NOMO-1 (cell line): Measurements from ENCODE around the gene EVI5L.
"Not testable (repeated sequence)": the region's sequence is repeated elsewhere in the genome, so short reads cannot be mapped to it uniquely, and the experiment has no call there.

Experiments
- DNase-seq, 2 experiments: peaks; one replicate each; lab custom pipeline; 2025; ENCODE audit not compliant: unreplicated experiment in 2 of 2; lab: John Stamatoyannopoulos, UW

Gene EVI5L

GRCh38 chr19:7858109-7858770, 28.2 kb downstream of the EVI5L start:
- no peak for DNase-seq

DNA sequence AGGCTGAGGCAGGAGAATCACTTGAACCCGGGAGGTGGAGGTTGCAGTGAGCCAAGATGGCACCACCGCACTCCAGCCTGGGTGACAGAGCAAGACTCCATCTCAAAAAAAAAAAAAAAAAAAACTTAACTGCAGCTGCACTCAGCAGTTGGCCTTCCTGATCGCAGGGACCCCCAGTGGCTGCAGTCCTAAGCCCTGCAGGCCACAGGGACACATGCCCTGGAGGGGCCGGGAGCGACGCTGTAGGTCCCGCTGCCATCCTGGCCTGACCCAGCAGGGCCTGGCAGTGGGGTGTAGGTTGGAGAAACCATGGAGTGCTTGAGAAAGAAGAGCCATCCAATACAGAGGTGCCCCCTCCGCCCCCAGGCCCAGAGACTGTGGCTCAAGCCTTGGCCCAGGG, 29.1 kb downstream of the EVI5L start:
- DNase-seq = not testable (repeated sequence)

- DNase-seq = no peak
These were observed 30.1 kb downstream of the EVI5L start for GRCh38 chr19:7859831-7860713.

GRCh38 chr19:7860714-7861618, 30.9 kb downstream of the EVI5L start:
- no peak for DNase-seq

GRCh38 chr19:7861619-7862412, 31.8 kb downstream of the EVI5L start:
- DNase-seq = no peak

DNA sequence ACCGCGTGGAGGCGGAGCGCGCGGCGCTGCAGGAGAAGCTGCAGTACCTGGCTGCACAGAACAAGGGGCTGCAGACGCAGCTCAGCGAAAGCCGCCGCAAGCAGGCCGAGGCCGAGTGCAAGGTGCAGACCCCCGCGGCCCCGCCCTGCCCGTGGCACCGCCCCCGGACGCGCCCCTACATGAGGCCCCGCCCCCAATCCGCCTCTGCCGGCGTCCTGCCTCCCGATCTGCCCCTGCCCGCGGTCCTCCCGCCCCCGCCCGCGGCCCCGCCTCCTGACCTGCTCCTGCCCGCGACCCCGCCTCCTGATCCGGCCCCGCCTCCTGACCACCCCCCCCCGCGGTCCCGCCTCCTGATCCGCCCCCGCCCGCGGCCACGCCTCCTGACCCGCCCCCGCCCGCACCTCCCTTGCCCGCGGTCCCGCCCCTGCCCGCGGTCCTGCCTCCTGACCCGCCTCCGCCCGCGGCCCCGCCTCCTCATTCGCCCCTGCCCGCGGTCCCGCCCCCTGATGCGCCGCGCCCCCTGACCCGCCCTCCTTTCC, 32.5 kb downstream of the EVI5L start:
- DNase-seq = no peak

DNA sequence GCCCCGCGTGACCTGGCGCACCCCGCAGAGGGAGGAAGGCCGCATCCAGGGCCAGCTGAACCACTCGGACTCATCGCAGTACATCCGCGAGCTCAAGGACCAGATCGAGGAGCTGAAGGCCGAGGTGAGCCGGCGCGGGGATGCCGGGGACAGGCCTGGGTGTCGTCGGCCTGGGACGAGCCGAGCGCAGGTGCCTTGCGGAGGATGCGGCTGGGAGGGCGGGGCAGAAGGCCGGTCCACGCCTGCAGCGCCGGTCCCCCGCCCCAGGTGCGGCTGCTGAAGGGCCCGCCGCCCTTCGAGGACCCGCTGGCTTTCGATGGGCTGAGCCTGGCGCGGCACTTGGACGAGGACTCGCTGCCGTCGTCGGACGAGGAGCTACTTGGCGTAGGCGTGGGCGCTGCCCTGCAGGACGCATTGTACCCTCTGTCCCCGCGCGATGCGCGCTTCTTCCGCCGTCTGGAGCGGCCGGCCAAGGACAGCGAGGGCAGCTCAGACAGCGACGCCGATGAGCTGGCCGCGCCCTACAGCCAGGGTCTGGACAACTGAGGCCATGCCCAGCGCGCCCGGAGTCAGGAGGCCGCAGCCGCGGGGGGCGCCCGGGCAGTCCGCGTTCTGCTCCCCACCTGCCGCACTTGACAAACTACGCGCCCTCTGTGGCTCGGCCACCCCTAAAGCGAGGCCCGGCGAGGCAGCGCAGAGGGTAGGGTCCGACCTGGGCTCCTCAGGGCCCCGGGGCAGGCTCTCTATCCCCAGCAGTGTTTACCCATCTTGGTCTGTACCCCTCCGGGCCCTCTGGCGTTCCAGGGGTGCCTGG, 33.3 kb downstream of the EVI5L start:
- no peak for DNase-seq

DNA sequence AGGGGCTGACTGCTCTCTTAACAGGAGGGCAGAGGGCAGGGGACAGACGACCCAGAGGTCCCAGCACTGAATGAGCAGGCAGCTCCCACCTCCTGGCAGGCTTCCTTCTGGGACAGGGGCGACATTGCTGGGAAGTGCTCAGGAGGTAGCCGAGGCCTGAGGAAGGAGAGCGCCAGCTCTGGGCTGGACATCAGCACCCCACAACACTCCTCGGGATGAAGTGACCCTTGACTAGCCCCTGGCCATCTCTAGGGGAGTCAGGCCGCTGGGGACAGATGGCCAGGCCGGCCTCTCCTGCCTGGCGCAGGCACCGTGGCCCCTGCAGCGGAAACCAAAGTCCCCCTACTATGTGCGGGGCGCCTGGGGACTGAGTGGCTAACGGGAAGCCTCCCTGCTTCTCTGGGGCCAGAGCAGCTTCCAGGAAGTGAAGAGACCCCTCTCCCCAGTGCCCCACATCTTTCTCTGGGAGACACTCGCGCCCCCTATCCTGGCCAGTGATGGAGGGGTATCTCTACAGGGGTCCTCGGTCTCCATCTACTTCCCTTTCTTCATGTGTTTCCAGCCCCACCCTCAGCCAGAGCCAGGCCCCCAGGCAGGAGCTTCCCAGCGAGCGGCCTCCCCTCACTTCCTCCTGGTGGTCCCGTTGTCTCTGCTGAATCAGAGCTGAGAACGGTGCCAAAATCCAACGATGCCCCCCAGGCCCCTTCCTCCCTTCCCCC, 34.1 kb downstream of the EVI5L start:
- DNase-seq = no peak

DNA sequence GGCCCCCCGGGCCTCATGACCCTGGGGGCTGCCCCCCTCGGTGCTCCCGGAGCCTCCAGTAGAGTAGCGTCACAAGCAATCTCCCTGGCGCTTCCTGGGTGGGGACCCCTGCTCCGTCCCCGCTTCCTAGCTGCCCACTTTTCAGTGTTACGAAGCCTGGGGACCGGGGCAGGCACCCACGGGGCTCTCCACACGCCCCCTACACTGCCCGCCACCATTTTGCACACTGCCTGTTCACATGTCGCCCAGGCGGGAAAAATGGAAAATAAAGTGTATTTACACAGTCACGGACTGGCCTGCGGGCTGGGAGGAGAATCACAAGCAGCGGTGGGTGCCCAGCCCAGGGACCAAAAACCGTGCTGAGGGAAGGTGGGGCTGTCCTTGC, 34.7 kb downstream of the EVI5L start:
- DNase-seq = no peak

- DNase-seq = no peak
These were observed 35.4 kb downstream of the EVI5L start for GRCh38 chr19:7865262-7865911.

DNA sequence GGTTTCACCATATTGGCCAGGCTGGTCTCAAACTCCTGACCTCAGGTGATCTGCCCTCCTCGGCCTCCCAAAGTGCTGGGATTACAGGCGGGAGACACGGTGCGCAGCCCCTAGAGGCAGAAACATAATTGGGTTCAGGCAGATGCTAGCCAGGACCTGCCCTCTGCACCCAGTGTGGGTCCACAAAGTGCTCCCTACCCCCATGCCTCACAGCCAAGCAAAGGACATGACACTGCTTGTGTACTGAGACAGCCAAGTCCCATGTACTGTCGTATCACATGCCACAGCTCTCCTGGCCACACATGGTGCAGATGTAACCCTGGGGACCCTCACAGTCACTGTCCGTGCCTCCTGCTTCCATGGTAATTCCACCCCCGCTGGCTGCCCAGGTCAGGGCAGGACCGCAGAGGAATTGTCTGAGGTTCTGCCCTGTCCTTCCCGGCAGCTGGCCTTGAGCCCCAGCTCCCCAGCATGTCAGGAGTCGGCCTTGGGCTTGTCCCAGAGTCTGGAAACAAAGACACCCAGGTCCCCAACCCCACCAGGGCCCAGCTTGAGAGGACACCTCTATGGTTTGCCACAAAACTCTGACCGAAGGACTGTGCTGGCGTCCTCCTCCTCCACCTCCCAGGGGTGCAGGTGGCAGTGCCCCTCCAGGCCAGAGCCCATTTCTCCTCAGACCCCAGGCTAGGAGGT, 36.5 kb downstream of the EVI5L start:
- no peak for DNase-seq

- no peak for DNase-seq
These were observed 37.2 kb downstream of the EVI5L start for GRCh38 chr19:7867092-7867844.

- DNase-seq = peak in 1 of 2 experiments; percentile 44
These were observed 38.3 kb downstream of the EVI5L start for GRCh38 chr19:7868326-7868670.

DNA sequence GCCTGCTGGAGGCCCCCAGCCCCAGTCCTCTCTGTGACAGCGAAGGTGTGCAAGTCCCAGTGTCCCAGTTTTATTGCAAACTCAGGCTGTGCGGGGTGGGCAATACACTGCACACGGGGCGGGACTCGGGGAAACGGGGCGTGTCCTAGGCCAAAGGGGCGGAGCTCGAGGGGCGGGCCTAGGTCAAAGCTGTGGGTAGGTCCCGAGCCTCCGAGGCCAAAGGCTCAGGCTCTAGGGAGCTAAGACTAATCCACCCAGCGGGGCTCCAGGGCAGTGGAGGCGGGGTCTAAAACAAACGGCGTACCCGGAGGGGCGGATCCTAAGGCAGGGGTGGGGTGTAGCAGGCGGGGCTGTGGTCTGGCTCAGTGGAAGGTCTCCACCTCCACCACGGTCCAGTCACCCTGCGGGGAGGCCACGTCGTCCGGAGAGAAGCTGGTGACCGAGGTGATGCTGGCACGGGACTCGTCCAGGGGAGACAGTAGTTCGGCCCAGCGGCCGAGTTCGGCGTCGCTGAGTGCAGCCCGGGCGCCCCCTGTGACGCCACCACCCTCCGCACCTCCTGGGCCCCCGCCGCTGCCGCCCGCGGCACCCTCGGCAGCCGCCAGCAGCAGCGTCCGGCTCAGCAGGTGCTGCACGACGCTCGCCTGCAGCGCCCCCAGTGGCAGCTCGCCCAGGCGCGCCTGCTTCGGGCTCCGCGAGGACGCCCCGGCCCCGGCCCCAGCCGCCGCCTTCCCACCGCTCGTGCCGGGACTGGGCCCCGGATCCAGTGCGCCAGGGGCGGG, 38.8 kb downstream of the EVI5L start:
- peak; percentile 81 to 85 for DNase-seq

DNA sequence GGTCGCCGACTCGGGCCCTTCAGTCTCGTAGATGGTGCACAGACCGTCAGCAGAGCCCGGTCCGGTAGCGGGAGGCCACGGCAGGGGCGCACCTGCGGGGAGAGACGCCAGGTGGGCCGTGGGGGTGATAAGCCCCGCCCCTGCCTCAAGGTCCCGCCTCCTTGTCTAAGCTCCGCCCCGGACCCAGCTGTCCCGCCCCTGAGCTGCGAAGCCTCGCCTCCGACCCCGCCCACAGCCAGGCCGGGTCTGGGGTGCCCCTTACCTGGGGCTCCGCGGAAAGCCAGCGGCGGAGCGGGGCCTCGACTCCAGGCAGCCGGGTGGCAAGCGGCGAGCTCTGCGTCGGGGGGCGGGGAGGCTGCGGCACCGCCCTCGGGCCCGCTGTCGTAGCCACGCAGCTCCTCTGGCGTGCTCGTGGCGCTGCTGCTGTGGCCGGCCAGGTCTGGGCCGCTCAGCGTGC, 39.5 kb downstream of the EVI5L start:
- peak; percentile 62 to 64 for DNase-seq

GRCh38 chr19:7869910-7870511, 40.0 kb downstream of the EVI5L start:
- DNase-seq = peak; percentile 61 to 72
